Measurements from ENCODE around the gene ANKUB1. TPM values are rescaled to one million over a fixed set of nuclear protein-coding genes. Genes with fewer than 3 reads are reported as not detected.

Gene ANKUB1
- total RNA-seq, 1 experiment from 2014 or later, result not detected

- TF ChIP-seq MAX (IDR thresholded peaks at IDR 0.05), result no peak
Observed at GRCh38 chr3:149832086-149832485, 39.7 kb upstream of the ANKUB1 start (continued).

GRCh38 chr3:149831321-149831720, 39.0 kb upstream of the ANKUB1 start:
- no TSS peak for BruUV-seq (replicated peaks)
- no peak overlapping the region for H3K9ac ChIP-seq (ENCODE audit: low read length)
- ChIA-PET CTCF (no interaction called here), POLR2A (no interaction called here), RAD21 (ENCODE audit: low non-redundant PET in 1 of 2, low total read pairs in 2 of 2, uncharacterized antibody in 2 of 2, unreplicated experiment in 2 of 2) (no interaction called here)
- H4K20me1 ChIP-seq (ENCODE audit: insufficient read depth), result no peaks in the 10 kb centered on the region
- ATAC-seq, result no peak
- peaks cover 80% of the 10 kb centered on the region for H3K79me2 ChIP-seq (ENCODE audit: insufficient read depth, low read length)
- H3K36me3 ChIP-seq (ENCODE audit: control insufficient read depth in 1 of 2, insufficient read depth in 2 of 2, low read length in 2 of 2), result 0 out of 4 replicates have a peak, but pooled peaks cover 0 to 3% of the 10 kb centered on the region in 2 experiments
- TF ChIP-seq EZH2phosphoT487 (IDR thresholded peaks at IDR 0.05; ENCODE audit: borderline replicate concordance), result no peak
- TF ChIP-seq MAX (IDR thresholded peaks at IDR 0.05), result no peak
- no peak for TF ChIP-seq REST (IDR thresholded peaks at IDR 0.05; ENCODE audit: low read depth)
- no peak for TF ChIP-seq ATF3 (IDR thresholded peaks at IDR 0.05)
- no peak for TF ChIP-seq SP1 (IDR thresholded peaks at IDR 0.05; ENCODE audit: low read depth)
- no peak for TF ChIP-seq EGR1 (IDR thresholded peaks at IDR 0.05; ENCODE audit: low read depth)
- no peak for TF ChIP-seq TCF7L2 (IDR thresholded peaks at IDR 0.05; ENCODE audit: borderline replicate concordance, extremely low read depth, insufficient read depth, insufficient read length)
- no peak for TF ChIP-seq ZBTB33 (IDR thresholded peaks at IDR 0.05; ENCODE audit: extremely low read depth, insufficient replicate concordance, low read length)
- TF ChIP-seq ELF1 (IDR thresholded peaks at IDR 0.05; ENCODE audit: borderline replicate concordance, low read depth), result no peak
- TF ChIP-seq CTCF (IDR thresholded peaks at IDR 0.05 in 2 of 3, conservative IDR thresholded peaks at IDR 0.05 in 1 of 3; ENCODE audit: borderline replicate concordance in 1 of 3, insufficient read depth in 1 of 3, low read depth in 2 of 3, low read length in 2 of 3), result no peak
- no peak for TF ChIP-seq CEBPB (IDR thresholded peaks at IDR 0.05; ENCODE audit: low read depth)
- no peak for TF ChIP-seq YY1 (IDR thresholded peaks at IDR 0.05; ENCODE audit: extremely low read depth, insufficient replicate concordance, low read depth, low read length)
- no peak for TF ChIP-seq CBX3 (IDR thresholded peaks at IDR 0.05; ENCODE audit: low read depth)
- TF ChIP-seq SRF (IDR thresholded peaks at IDR 0.05; ENCODE audit: low read depth), result no peak
- TF ChIP-seq EZH2 (IDR thresholded peaks at IDR 0.05), result no peak
- no peak for TF ChIP-seq POLR2AphosphoS5 (IDR thresholded peaks at IDR 0.05; ENCODE audit: low read depth, low read length)
- TF ChIP-seq POLR2A (IDR thresholded peaks at IDR 0.05; ENCODE audit: borderline replicate concordance, extremely low read depth, insufficient read depth, insufficient read length), result no peak
- no peak for TF ChIP-seq ZFX (IDR thresholded peaks at IDR 0.05)
- H3K4me1 ChIP-seq (ENCODE audit: control insufficient read depth in 1 of 2, insufficient read depth in 2 of 2, low read length in 2 of 2), result no peaks in the 10 kb centered on the region
- intact Hi-C loops (cut with micrococcal nuclease), result no loop called here
- H3K4me3 ChIP-seq (replicated peaks in 1 of 2; ENCODE audit: low read depth in 1 of 2, low read length in 2 of 2), result no peak overlapping the region
- no peak overlapping the region for H2AFZ ChIP-seq (ENCODE audit: low read depth, low read length, poor library complexity, severe bottlenecking)
- DNase-seq (ENCODE audit: low read depth, low spot score), result no peak
- no peaks in the 10 kb centered on the region for H3K27me3 ChIP-seq (ENCODE audit: insufficient read depth, low read length)
- no peak overlapping the region for H3K4me2 ChIP-seq (ENCODE audit: low read length)
- H3K9me3 ChIP-seq (ENCODE audit: control insufficient read depth in 1 of 2, insufficient read depth in 1 of 2, low read depth in 1 of 2, low read length in 2 of 2), result peaks cover 20 to 21% of the 10 kb centered on the region in 2 experiments; a peak in 3 of 4 replicates
- H3K9me2 ChIP-seq (ENCODE audit: insufficient read depth), result no peaks in the 10 kb centered on the region
- no peak overlapping the region for H3K27ac ChIP-seq (ENCODE audit: low read depth, low read length)

Measured in HCT116 (cell line).